ENCODE results near the gene MGAT5B. TPM values are rescaled to one million over a fixed set of nuclear protein-coding genes. Genes with fewer than 3 reads are reported as not detected.

MGAT5B gene
- total RNA-seq, 1 experiment from 2014 or later = 4.4 TPM

GRCh38 chr17:76892329-76892728, 24.1 kb downstream of the MGAT5B start:
- Histone ChIP-seq H3K27me3 (ENCODE audit: insufficient read depth, low read length) (no peaks in the 10 kb centered on the region), H2AFZ (ENCODE audit: low read depth, low read length, poor library complexity, severe bottlenecking) (no peak overlapping the region), H4K20me1 (ENCODE audit: insufficient read depth) (no peaks in the 10 kb centered on the region), H3K9me3 (ENCODE audit: control insufficient read depth in 1 of 2, insufficient read depth in 1 of 2, low read depth in 1 of 2, low read length in 2 of 2) (no peaks in the 10 kb centered on the region), H3K4me3 (replicated peaks in 1 of 2; ENCODE audit: low read depth in 1 of 2, low read length in 2 of 2) (no peak overlapping the region), H3K4me1 (ENCODE audit: control insufficient read depth in 1 of 2, insufficient read depth in 2 of 2, low read length in 2 of 2) (peaks cover 0 to 3% of the 10 kb centered on the region in 2 experiments; a peak in 1 of 4 replicates), H3K9ac (ENCODE audit: low read length) (no peak overlapping the region), H3K9me2 (ENCODE audit: insufficient read depth) (no peaks in the 10 kb centered on the region), H3K27ac (ENCODE audit: low read depth, low read length) (no peak overlapping the region), H3K4me2 (ENCODE audit: low read length) (no peak overlapping the region), H3K36me3 (ENCODE audit: control insufficient read depth in 1 of 2, insufficient read depth in 2 of 2, low read length in 2 of 2) (no peaks in the 10 kb centered on the region), H3K79me2 (ENCODE audit: insufficient read depth, low read length) (no peaks in the 10 kb centered on the region)
- intact Hi-C loops (cut with micrococcal nuclease) = no loop called here
- BruUV-seq (replicated peaks) = no TSS peak
- DNase-seq (ENCODE audit: low read depth, low spot score) = no peak
- RAD21 ChIA-PET (ENCODE audit: low non-redundant PET in 1 of 2, low total read pairs in 2 of 2, uncharacterized antibody in 2 of 2, unreplicated experiment in 2 of 2) = no interaction called here
- POLR2A ChIA-PET = no interaction called here
- TF ChIP-seq SRF (IDR thresholded peaks at IDR 0.05; ENCODE audit: low read depth) (no peak), POLR2AphosphoS5 (IDR thresholded peaks at IDR 0.05; ENCODE audit: low read depth, low read length) (no peak), SP1 (IDR thresholded peaks at IDR 0.05; ENCODE audit: low read depth) (no peak), YY1 (IDR thresholded peaks at IDR 0.05; ENCODE audit: extremely low read depth, insufficient replicate concordance, low read depth, low read length) (no peak), CBX3 (IDR thresholded peaks at IDR 0.05; ENCODE audit: low read depth) (no peak), EZH2 (IDR thresholded peaks at IDR 0.05) (no peak), EZH2phosphoT487 (IDR thresholded peaks at IDR 0.05; ENCODE audit: borderline replicate concordance) (no peak), POLR2A (IDR thresholded peaks at IDR 0.05; ENCODE audit: borderline replicate concordance, extremely low read depth, insufficient read depth, insufficient read length) (no peak), ATF3 (IDR thresholded peaks at IDR 0.05) (no peak), ZFX (IDR thresholded peaks at IDR 0.05) (no peak), REST (IDR thresholded peaks at IDR 0.05; ENCODE audit: low read depth) (no peak), CEBPB (IDR thresholded peaks at IDR 0.05; ENCODE audit: low read depth) (no peak), SIN3A (IDR thresholded peaks at IDR 0.05; ENCODE audit: low read depth) (no peak), JUND (IDR thresholded peaks at IDR 0.05) (no peak), FOSL1 (IDR thresholded peaks at IDR 0.05; ENCODE audit: low read depth) (no peak), RAD21 (IDR thresholded peaks at IDR 0.05; ENCODE audit: low read depth) (no peak), TCF7L2 (IDR thresholded peaks at IDR 0.05; ENCODE audit: borderline replicate concordance, extremely low read depth, insufficient read depth, insufficient read length) (no peak)
- TF ChIP-seq, protein P1, sequence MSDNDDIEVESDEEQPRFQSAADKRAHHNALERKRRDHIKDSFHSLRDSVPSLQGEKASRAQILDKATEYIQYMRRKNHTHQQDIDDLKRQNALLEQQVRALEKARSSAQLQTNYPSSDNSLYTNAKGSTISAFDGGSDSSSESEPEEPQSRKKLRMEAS (IDR thresholded peaks at IDR 0.05) = no peak
- TF ChIP-seq, protein P2, sequence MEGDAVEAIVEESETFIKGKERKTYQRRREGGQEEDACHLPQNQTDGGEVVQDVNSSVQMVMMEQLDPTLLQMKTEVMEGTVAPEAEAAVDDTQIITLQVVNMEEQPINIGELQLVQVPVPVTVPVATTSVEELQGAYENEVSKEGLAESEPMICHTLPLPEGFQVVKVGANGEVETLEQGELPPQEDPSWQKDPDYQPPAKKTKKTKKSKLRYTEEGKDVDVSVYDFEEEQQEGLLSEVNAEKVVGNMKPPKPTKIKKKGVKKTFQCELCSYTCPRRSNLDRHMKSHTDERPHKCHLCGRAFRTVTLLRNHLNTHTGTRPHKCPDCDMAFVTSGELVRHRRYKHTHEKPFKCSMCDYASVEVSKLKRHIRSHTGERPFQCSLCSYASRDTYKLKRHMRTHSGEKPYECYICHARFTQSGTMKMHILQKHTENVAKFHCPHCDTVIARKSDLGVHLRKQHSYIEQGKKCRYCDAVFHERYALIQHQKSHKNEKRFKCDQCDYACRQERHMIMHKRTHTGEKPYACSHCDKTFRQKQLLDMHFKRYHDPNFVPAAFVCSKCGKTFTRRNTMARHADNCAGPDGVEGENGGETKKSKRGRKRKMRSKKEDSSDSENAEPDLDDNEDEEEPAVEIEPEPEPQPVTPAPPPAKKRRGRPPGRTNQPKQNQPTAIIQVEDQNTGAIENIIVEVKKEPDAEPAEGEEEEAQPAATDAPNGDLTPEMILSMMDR (IDR thresholded peaks at IDR 0.05 in 2 of 3, conservative IDR thresholded peaks at IDR 0.05 in 1 of 3; ENCODE audit: borderline replicate concordance in 1 of 3, insufficient read depth in 1 of 3, low read depth in 2 of 3, low read length in 2 of 3) = no peak
- CTCF ChIA-PET = no interaction called here
- no peak for ATAC-seq
